GM18870 (cell line): ENCODE results near the gene LMF1.
"Not testable (repeated sequence)": the region's sequence is repeated elsewhere in the genome, so short reads cannot be mapped to it uniquely, and the experiment has no call there.

ENCODE experiments used
- ATAC-seq: cut with Tn5 transposase; IDR thresholded peaks from one replicate; pipeline ENCODE4 v1.9.1; 2021; ENCODE audit warnings: moderate library complexity; ENCODE audit not compliant: unreplicated experiment

LMF1 gene

DNA sequence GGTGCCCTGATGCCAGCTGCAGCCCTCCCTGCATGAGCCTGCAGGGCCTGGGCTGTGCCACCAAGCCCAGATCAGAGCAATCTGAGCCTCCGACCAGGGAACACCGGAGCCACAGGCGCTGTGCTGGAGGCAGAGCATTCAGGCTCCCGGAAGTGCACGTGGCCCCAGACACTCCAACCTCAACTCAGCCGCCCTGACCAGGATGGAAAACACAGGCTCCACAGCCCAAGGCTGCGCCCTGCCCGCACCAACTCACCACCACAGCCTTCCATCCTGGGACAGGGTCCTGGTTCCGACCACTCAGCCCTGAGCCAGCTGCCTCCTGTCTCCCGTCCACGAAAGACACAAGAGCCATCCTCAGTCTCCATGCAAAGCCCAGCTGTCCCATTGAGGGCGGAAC, 18.5 kb downstream of the LMF1 start:
- no peak for ATAC-seq

- no peak for ATAC-seq
Observed at GRCh38 chr16:951660-952301, 19.0 kb downstream of the LMF1 start.

- ATAC-seq = not testable (repeated sequence)
Observed at GRCh38 chr16:950733-951573, 19.8 kb downstream of the LMF1 start.

DNA sequence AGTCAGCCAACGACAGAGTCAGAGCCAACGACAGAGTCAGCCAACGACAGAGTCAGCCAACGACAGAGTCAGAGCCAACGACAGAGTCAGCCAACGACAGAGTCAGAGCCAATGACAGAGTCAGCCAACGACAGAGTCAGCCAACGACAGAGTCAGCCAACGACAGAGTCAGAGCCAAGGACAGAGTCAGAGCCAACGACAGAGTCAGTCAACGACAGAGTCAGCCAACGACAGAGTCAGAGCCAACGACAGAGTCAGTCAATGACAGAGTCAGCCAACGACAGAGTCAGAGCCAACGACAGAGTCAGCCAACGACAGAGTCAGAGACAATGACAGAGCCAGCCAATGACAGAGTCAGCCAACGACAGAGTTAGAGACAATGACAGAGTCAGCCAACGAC, 22.0 kb downstream of the LMF1 start:
- ATAC-seq = not testable (repeated sequence)

DNA sequence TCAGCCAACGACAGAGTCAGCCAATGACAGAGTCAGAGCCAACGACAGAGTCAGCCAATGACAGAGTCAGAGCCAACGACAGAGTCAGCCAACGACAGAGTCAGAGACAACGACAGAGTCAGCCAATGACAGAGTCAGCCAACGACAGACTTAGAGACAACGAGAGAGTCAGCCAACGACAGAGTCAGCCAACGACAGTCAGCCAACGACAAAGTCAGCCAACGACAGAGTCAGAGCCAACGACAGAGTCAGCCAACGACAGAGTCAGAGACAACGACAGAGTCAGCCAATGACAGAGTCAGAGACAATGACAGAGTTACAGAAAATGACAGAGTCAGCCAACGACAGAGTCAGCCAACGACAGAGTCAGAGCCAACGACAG, 22.9 kb downstream of the LMF1 start:
- not testable (repeated sequence) for ATAC-seq

DNA sequence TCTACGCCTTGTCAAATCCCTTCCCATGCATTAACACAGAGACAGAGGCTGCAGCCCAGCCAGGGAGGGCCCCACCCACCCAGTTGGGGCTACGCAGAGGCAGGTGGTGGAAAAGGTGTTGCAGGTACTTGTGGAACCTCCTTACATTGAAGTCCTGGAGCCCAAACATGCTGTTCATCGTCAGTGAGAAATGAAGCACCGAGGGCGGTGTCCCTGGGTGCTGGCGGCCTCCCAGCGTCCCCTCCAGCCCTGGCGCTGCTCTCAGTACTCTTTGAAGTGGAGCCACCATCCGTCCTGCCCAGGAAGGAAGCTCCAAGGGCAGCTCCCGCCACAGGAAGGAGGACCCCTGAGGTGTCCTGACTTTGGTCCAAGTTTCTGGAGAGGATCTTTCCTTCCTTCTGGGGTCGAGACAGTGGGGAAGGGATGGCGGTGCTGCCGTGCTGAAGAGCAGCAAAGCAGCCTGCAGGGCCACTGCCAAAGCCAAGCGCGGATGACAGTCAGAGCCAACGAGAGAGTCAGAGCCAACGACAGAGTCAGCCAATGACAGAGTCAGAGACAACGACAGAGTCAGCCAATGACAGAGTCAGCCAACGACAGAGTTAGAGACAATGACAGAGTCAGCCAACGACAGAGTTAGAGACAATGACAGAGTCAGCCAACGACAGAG, 23.4 kb downstream of the LMF1 start:
- no peak for ATAC-seq

DNA sequence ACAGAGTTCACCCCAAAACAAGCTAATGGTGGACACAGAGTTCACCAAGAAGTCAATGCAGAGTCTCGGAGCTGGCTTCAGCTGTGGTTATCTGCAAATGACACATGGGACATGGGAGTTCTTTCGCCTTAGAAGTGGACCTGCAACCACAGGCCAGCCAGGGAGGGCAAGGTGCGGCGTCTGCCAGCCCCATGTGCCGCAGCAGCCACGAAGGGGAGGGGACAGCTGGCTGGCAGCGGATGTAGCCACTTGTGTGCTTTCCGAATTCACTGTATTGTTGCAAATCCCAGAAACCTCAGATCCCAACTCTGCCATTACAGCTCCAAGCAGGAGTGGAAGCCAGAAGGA, 24.8 kb downstream of the LMF1 start:
- no peak for ATAC-seq

- ATAC-seq = no peak
Observed at GRCh38 chr16:945271-946047, 25.3 kb downstream of the LMF1 start.

DNA sequence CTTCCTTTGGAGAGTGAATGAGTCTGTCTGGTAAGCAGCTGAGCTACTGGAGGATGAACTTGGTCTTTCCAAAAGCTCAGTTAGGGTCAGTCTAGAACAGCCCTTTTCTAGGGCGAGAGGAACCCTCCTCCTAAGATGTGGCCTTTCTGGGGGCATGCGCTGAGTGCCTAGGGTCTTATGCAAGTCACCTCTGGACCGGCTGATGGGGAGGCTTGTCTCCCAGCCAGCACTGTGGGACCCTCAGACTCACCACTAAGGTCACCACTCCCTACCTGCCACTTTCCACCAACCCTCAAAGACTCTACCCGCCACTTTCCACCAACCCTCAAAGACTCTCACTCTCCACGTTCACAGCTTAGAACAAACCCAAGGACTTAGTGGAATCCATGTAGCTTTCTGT, 26.8 kb downstream of the LMF1 start:
- ATAC-seq = no peak

DNA sequence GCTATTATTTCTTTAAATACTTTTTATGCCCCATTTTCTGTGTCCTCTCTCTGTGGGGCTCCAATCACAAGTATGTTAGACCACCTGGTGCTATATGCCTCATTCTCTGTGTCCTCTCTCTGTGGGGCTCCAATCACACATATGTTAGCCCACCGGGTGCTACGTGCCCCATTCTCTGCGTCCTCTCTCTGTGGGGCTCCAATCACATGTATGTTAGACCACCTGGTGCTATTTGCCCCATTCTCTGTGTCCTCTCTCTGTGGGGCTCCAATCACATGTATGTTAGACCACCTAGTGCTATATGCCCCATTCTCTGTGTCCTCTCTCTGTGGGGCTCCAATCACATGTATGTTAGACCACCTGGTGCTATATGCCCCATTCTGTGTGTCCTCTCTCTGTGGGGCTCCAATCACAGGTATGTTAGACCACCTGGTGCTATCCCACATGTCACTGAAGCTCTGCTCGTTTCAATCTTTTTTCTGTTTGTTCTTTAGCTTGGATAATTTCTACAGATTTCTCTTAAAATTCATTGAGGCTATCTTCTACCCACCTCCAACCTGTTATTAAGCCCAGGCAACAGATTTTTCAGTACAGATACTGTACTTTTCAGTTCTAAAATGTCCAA, 28.2 kb downstream of the LMF1 start:
- no peak for ATAC-seq

GRCh38 chr16:939941-940340, 30.8 kb downstream of the LMF1 start:
- ATAC-seq = no peak

- ATAC-seq = no peak
Observed at GRCh38 chr16:939311-939710, 31.5 kb downstream of the LMF1 start.

DNA sequence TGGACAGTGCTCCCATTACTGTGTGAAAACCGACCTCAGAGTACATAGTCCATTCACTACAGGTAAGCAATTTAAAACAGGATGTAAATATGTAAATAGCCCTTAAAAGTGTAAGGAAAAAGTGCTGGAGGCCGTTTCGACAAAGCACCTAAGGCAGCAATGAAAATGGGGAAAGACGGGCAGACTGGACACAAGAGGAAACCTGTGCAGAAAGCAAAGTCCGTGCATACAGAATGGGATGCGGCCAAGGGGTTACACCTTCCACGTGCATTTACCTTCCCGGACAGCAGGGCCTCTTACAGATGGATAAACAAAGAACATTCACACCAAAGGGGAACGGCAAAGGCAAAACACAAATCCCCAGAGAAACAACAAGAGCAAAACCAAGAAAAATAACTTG, 32.0 kb downstream of the LMF1 start:
- no peak for ATAC-seq

GRCh38 chr16:938136-938535, 32.6 kb downstream of the LMF1 start:
- no peak for ATAC-seq

DNA sequence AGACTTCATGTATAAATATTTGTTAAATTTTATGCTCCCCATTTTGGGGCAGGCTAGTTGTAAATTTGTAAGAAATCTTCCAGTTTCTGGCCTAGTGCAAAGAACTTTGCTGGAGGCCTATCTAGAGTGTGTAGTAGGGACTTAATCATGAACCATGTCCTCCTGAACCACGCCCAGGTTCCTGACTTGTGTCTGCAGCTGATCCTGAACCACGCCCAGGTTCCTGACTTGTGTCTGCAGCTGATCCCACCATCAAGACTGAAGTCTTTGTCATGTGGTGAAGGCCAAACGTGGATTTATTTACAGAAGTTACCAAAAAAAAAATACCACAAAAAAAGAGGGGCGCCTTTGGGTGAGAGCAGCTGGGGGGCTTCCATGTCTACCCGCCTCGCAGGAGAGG, 33.1 kb downstream of the LMF1 start:
- no peak for ATAC-seq

GRCh38 chr16:937311-937710, 33.5 kb downstream of the LMF1 start:
- no peak for ATAC-seq

DNA sequence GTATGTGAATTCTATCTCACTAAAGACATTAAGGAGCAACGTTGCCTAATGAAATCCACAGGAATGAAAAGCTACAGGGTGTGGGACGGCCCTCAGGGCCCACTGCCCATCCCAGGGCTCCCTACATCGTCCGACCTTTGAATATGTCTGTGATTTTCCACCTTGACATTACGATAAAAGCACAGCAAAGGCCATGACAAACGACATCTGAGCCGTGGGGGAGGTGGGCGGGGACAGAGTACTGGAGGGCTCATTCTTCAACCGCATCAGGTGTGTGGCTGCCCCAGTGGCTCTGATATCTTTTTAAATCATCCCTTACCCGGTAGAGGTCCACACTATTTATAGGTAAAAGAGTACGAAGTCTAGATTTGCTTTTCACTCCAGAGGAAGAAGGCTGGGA, 35.1 kb downstream of the LMF1 start:
- no peak for ATAC-seq

DNA sequence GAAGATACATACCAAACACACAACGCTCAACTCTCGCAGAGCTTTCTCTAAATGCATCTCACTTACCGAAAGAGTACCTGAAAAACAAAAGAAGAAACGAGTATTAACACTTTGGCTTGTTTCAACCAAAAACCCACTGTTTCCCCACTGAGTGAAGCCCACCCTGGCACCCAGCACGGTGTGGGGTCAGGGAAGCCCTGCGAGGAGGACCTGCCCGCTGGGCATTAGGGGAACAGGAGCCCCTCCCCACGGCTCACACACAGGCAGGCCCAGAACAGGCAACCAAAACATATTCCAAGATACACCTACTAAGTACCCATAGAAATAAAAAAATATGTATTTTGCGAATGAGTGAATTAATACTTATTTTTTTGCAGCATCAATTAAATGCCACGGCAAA, 36.6 kb downstream of the LMF1 start:
- ATAC-seq = no peak

- ATAC-seq = no peak
Observed at GRCh38 chr16:933581-933980, 37.2 kb downstream of the LMF1 start.

GRCh38 chr16:932831-933330, 37.9 kb downstream of the LMF1 start:
- no peak for ATAC-seq
